ENCODE measurements around the gene CYP2J2.
"Not testable (repeated sequence)": the region's sequence is repeated elsewhere in the genome, so short reads cannot be mapped to it uniquely, and the experiment has no call there.

The CYP2J2 gene

GRCh38 chr1:59919746-59920145, 6.8 kb downstream of the CYP2J2 start:
- no peak for DNase-seq

GRCh38 chr1:59917785-59918180, 8.8 kb downstream of the CYP2J2 start:
- DNase-seq: no peak

- no peak for DNase-seq
These were observed 9.4 kb downstream of the CYP2J2 start for GRCh38 chr1:59917026-59917784.

- no peak for DNase-seq
These were observed 11.1 kb downstream of the CYP2J2 start for GRCh38 chr1:59915516-59915915.

GRCh38 chr1:59914791-59915286, 11.7 kb downstream of the CYP2J2 start:
- DNase-seq: not testable (repeated sequence)

GRCh38 chr1:59908682-59909081, 17.9 kb downstream of the CYP2J2 start:
- no peak for DNase-seq

- no peak for DNase-seq
These were observed 18.5 kb downstream of the CYP2J2 start for GRCh38 chr1:59908084-59908483.

GRCh38 chr1:59906931-59907330, 19.6 kb downstream of the CYP2J2 start:
- DNase-seq: no peak

- DNase-seq: no peak
These were observed 23.3 kb downstream of the CYP2J2 start for GRCh38 chr1:59903141-59903754.

GRCh38 chr1:59901770-59902388, 24.7 kb downstream of the CYP2J2 start:
- DNase-seq: no peak

- no peak for DNase-seq
These were observed 25.9 kb downstream of the CYP2J2 start for GRCh38 chr1:59900640-59901039.

- no peak for DNase-seq
These were observed 27.6 kb downstream of the CYP2J2 start for GRCh38 chr1:59898927-59899326.

- no peak for DNase-seq
These were observed 29.4 kb downstream of the CYP2J2 start for GRCh38 chr1:59897165-59897564.

GRCh38 chr1:59892841-59893811, 33.4 kb downstream of the CYP2J2 start:
- DNase-seq: no peak

- DNase-seq: no peak
These were observed 41.3 kb downstream of the CYP2J2 start for GRCh38 chr1:59885160-59885832.

GRCh38 chr1:59880735-59881134, 45.8 kb downstream of the CYP2J2 start:
- DNase-seq: no peak

- DNase-seq: no peak
These were observed 46.5 kb downstream of the CYP2J2 start for GRCh38 chr1:59879996-59880505.

GRCh38 chr1:59879574-59879973, 47.0 kb downstream of the CYP2J2 start:
- peak; percentile 41 for DNase-seq

- DNase-seq: no peak
These were observed 48.2 kb downstream of the CYP2J2 start for GRCh38 chr1:59878370-59878769.

GRCh38 chr1:59877108-59877682, 49.4 kb downstream of the CYP2J2 start:
- no peak for DNase-seq

- no peak for DNase-seq
These were observed 54.8 kb downstream of the CYP2J2 start for GRCh38 chr1:59871746-59872145.

GRCh38 chr1:59866462-59866861, 60.1 kb downstream of the CYP2J2 start:
- DNase-seq: no peak

Data from left hindlimb (tissue), 1 donor.